ENCODE data around the gene RSAD1. TPM values are rescaled to one million over a fixed set of nuclear protein-coding genes. Genes with fewer than 3 reads are reported as not detected.

Gene RSAD1
- total RNA-seq, 1 experiment from 2014 or later = 33.9 TPM

DNA sequence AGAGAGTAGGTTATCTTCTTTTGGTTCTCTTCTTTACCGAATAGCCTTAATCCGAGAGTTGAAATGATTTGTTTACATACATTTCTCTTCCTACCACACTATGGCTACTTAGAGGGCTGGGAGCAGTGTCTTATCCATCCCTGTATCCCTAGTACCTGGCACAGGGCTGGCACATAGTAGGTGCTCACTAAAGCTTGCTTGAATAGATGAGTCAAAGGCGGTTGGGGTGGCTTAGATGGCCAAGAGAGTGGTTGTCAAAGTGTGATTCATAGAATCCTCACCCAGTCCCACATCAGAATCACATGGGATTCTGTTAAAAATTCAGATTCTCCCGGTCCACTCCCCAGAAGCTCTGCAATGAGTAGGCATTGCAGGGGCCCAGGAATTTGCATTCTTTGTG lies 21.0 kb upstream of the RSAD1 start:
- no peak for DNase-seq (ENCODE audit: extremely low read depth, low read depth)

DNA sequence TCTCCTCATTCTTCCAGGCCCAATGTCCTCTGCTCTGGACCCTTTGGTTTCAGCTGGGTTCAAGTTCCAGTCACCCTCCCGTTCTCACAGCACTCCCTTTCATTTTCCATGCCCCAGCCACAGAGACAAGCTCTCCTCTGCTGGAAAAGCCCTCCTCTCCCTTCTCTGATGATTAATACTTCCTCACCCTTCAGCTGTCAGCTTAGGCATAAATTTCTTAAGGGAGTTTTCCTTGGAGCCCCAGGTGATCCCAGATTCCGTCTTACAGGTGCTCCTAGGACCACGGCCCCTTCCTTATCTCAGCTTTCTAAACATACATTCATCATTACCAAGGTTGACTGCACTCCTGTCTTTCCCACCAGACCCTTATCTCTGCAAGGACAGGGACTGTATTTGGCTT lies 20.4 kb upstream of the RSAD1 start:
- no peak for DNase-seq (ENCODE audit: extremely low read depth, low read depth)

DNA sequence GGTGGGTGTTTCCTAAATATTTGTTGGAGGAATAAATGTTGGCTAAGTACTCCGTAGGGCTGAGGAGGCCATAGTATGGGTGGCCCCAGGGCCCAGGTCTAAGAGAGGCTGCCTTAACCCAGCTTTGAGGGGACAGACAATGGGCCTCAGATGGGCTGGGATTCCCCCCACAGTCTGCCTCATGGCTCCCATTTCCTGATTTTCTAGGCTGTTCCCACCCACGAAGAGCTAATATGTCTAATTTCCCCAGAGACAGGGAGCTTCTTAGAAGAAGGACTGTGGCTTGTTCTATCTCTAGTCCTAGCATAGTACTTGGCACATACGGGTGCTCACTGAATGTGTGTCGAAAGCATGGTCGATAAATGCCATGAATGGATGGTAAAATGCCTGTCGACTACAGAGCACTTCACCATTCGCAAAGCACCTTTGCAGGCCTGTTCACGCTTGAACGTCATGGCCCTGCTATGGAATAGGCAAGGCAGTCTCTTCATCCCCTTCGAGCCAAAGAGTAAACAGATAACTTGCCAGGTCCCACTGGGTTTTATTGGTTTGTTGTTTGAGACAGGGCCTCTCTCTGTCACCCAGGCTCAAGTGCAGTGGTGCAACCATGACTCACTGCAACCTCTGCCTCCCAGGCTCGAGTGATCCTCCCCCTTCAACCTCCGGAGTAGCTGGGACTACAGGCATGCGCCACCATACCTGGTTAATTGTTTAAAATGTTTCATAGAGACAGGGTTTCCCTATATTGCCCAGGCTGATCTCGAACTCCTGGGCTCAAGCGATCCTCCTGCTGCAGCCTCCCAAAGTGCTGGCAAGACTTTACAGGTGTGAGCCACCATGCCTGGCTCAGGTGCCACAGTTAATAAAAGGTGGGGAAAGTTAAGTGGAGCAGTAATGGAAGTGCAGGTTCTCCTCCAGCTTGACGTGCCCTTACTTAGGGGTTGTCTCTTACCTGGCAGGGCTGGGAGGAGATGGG lies 19.7 kb upstream of the RSAD1 start:
- DNase-seq (ENCODE audit: extremely low read depth, low read depth) = no peak

DNA sequence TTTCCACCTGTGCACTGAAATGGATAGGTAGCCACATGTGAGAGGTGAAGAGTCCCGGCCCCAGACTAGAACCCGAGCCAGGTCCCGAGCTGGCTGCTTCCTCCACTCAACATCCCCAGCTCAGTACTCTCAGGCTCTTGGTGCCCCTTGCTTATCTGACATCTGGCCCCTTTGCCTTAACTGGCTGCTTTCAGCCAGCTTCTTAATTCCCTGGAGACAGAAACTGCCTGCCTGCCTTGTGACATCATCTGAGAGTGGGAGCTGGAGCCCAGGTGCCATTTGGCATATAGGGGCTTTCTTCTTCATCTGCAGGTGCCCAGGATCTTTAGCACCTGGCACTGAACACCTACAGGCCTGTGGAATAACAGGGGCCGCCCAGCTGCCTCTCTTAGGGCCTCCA lies 18.9 kb upstream of the RSAD1 start:
- no peak for DNase-seq (ENCODE audit: extremely low read depth, low read depth)

DNA sequence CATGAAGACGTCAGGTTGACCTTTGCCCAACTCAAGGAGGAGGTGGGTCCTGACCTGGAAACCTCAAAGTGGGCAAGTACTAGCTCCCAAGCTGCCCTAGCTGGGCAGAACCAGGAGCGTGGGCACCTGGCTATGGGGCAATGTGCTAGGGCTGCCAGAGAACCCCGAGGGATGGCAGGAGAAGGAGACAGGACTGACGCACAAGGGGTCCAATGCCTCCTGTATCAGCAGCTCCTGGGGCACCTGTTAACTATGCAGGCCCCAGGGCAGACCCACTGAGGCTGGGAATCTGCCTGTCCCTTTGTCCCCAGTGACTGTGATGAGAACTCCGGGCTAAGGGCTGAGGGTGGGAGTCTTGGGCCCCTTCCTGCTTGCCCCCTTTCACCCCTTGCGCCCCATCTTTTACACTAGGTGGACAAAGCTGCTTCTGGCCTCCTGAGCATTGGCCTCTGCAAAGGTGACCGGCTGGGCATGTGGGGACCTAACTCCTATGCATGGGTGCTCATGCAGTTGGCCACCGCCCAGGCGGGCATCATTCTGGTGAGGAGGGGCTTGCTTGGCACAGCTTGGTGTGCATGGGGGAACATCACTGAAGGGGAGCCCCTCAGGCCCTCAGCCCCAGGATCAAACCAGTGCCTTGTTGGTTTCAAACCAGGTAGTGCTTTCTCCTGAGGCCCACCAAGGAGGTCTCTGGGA lies 17.7 kb upstream of the RSAD1 start:
- DNase-seq (ENCODE audit: extremely low read depth, low read depth) = no peak

DNA sequence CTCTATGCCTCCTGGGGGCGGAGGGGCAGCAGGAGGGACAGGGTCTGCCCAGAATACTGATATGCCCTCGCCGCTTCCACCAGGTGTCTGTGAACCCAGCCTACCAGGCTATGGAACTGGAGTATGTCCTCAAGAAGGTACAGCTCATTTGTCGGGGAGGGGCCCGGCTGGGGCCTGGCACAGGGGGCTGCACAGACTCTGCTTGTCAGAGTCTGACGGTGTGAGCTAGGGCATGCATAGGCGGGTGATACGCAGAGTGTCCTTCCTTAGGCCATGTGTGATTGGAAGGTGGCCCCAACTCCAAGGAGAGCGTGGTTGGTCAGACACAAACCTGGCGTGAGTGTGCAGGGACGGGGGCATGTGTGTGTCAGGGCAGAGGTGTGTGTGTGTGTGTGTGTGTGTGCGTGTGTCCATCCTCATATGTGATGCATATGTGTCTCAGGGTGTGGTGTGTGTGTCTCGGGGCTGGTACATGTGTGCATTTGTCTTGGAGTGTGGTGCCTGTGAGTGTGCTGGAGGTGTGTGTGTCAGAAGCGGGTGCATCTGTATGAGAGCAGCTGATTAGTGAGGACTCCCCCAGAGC lies 17.0 kb upstream of the RSAD1 start:
- no peak for DNase-seq (ENCODE audit: extremely low read depth, low read depth)

DNA sequence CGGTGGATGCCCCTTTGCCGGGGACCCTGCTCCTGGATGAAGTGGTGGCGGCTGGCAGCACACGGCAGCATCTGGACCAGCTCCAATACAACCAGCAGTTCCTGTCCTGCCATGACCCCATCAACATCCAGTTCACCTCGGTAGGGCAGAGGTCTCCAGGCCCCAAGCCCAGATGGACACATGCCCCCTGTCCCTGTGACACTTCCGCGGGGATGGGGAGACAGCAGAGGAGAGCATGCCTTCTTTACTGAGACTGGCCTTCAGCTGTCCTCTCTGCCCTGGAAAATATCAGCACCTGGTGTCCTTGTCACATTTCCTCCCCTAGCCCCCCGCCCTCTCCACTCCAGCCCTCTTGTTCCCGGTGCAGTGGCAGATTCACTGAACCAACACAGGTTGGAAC lies 16.2 kb upstream of the RSAD1 start:
- DNase-seq (ENCODE audit: extremely low read depth, low read depth) = no peak

DNA sequence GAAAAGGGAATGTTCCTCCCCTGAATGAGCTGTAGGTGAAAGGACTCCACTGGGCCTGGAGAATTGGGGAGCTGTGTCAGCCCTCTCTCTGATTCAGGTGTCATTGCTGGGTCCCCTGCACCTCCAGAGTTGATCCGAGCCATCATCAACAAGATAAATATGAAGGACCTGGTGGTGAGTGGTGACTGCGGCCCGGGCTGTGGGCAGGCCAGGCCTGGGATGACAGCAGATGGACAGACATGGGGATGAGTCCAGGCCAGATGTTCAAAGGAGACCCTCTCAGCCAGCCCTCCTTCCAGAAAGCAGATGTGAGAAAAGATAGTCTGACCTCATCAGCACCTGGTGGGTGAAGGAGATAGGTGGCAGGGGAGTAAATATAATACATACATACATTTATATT lies 14.5 kb upstream of the RSAD1 start:
- no peak for DNase-seq (ENCODE audit: extremely low read depth, low read depth)

DNA sequence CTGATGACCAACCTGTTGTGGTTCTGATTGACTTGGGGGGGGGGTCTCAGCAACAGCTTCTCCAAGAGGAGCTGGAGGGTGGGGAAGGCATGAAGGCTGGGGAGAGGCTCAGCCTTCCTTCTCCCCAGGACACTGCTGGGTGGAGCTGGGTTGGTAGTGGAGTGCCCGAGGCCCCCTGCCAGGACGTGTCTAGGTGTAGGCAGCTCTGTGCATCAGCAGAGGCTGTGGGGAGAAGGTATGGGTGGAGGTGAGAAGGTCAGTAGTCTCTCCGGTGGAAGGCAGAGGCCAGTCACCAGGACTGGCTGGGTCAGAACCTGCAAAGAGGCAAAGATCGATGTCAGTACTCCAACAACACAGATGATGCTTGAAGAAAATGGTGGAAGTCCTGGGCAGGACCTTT lies 13.9 kb upstream of the RSAD1 start:
- DNase-seq (ENCODE audit: extremely low read depth, low read depth) = no peak

DNA sequence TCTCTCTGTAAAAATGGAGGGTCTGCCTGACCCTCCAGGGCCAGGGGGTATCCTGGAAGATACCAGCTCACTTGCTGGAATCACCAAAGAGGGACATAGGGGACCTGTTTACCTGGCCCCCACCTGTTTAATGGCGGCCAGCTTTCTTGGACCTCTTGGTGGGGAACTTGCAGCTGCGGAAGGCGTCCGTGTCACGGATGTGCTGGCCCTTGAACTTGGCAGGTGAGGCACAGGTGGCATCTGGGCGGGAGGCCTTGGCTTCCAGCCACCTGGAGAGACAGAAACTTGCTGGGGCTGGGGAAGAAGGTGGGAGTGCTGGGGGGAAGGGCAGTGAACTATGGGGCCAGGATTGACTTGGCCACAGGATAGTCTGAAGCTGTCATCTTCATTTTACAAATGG lies 13.5 kb upstream of the RSAD1 start:
- DNase-seq (ENCODE audit: extremely low read depth, low read depth) = no peak

DNA sequence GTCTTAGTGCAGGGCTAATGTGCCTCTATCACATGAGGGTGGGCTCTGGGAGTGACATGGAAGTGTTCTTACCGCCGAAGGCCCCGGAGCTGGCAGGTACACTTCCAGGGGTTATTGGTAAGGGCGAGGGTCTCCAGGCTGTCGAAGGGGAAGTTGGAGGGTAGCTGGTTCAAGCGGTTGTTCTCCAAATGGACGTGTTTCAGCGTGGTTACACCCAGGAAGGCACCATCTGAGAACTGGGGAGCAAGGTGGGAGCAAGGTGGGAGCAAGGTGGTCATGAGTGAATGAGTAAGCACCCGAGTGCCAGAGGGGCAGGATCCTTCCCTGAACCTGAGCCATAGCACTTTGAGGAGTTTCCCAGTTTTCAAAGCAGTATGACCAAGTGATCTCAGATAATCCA lies 13.0 kb upstream of the RSAD1 start:
- no peak for DNase-seq (ENCODE audit: extremely low read depth, low read depth)

DNA sequence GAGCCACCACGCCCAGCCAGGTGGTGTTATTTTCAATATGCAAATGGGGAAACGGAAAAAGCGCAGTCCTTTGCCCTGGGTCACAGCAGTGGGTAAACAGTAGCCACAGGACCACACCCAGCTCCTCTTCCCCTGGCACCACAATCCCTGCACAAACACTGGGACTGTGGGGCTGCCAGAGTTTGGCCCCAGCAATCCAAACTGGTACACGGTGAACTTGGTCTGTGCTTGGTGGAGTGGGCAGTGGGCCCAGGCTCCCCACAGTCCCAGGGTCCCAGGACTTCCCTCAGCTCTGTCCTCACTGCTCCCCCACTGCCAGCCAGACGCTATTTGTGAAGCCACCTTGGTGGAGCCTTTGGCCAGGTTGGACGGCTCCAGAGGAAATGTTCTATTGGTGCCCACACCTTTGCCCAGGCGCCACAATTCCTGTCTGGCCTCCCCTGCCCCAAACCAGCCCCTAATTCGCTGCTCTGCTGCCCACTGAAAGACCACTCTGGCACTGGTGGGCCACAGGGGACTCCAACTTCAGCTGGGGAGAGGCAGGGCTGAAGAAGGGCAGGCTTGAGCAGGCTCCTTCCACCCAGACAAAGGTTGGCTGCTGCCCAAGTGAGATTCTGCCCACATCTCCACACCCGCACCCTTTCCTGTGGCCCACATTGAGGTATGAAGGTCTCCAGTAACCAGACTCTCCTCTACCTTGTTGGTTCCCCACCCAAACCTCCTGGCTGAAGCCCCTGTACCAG lies 12.1 kb upstream of the RSAD1 start:
- DNase-seq (ENCODE audit: extremely low read depth, low read depth) = no peak

DNA sequence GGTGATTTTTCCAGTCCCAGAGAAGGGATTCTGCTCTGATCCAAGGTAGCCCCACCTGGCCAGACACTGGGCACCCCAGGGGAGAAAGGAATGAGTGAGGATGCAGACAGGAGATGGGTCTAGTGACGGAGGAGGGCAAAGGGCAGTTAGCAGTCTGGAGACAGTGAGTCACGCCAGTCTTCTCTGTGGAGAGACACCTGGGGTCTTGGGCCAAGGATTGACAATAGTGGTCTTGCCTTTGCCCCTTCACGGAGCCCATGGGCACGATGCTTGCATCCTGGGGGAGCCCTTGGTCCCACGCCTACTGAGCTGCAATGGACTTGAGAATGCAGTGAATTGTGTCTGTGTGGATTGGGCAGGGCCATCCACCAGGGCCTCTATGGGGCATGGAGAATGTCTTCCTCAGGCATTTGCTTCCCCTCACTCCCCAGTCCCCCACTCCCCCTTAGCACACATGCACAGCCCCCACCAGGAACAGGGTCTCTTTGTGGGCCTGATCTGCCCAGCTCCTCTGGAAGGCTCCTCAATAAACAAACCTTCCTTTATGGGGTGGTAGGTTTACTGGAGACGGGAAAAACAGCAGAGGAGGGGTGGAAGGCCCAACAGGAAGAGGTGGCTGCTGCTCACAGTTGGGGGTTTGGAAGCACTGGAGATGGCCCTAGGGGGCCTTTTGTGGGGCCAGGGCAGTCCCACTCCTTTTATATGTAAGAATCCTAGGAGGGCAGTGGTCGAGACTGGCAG lies 11.4 kb upstream of the RSAD1 start:
- DNase-seq (ENCODE audit: extremely low read depth, low read depth) = no peak

DNA sequence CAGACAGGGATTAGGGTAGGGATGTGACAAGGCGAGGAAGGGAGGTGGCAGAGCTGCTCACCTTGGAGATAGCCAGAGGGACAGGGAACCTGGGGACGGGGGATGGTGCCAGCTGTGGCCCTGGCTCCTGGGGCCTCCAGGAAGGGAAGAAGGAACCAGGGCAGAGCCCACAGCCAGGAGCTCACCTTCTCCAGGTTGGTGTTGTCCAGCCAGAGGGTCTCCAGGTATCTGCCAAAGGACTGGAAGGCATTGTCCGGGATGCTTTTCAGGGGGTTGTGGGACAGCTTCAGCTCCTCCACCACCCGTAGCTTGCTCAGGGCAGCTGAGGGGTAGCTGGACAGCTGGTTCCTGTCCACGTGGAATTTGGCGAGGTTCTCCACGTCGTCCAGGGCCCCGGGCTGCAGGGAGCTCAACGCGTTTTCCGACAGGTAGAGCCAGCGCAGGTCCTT lies 10.8 kb upstream of the RSAD1 start:
- DNase-seq (ENCODE audit: extremely low read depth, low read depth) = no peak

DNA sequence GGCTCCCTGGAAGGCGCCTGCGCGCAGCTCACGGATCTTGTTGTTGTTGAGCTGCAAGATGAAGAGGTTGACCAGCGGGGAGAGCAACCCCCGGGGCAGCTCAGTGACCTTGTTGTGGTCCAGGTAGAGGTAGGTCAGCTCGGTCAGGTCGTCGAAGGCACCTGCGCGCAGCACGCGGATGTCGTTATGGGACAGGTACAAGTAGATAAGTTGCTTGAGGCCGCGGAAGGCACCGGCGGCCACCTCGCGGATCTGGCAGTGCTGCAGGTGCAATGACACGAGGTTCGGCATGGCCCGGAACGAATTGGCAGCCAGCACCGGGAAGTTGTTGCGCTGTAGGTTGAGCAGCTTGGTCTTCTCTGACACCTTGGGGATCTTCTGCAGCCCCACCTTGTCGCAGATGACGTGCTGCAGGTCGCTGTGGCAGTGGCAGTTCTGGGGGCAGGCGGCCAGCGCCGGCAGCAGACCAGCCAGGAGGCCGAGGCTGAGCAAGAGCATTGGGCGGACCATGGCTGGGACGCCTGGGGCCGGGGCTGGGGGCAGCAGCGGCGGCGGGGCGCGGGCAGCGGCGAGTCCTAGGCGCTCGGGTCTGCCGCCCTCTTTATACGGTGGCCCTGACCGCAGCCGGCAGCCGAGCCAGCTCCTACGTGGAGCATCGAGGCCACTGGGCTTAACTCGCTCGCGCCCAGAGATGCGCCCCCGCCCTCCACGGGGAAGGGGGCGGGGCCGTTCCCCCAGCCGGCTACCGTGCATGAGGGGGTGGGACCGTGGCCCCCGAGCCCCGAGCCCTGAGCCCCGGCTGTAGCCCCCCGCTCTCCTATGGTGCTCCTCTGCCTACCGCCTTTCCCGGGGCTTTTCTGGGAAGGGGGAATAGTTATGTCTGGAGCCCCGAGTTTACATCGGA lies 10.1 kb upstream of the RSAD1 start, which contains the start of gene CHAD:
TSS of gene CHAD (minus strand) at position 577 of the 904 bp plus-strand sequence. CDS start at position 510, 67 bp downstream.
- no peak for DNase-seq (ENCODE audit: extremely low read depth, low read depth)

DNA sequence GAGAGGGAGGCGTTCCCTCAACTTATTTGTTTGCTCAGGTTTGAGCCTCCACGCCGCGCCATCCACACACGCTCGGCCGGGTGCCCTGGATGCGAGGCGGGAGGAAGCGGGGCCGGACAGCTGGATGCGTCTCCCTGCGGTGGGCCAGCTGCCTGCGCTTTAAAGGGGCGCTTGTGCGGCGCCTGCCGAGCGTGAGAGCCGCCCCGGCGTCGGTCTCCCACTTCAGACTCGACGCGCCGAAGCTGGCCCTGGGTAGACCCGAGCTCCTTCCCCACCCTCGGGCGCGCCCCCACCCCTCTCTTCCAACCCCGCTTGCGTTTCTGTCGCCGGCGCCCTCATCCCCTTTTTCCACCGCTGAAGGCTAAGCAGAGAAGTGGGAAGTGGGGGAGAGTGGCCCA lies 9.5 kb upstream of the RSAD1 start:
- DNase-seq (ENCODE audit: extremely low read depth, low read depth) = no peak

DNA sequence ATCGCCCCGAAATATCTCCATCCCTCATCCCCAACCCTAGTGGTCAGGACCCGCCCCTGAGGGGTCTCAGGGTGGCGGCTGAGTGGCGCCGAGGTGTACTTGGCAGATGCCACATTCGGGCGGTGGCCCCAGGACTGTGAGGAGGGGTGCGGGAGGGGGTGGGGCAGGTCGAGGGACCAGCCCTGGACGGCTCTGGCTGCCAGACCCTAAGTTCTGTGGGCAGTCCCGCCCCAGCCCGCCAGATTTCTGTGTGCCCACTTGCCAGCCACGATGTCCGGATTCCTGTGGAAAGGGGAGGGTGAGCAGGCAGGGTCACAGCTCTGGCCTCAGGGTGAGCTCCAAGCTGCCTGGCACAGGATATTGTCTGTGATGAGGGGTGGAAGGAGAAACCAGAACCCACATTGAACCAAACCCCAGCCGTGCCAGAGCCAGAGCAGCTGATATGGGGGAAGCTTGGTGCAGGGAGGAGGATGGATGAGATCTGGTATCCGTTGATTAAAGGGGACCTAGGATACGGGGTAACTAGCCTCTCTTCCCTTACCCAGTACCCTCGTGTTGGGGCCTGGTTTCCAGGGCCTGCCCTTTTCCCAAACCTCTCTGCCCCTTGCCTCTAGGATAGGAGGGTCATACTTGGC lies 8.9 kb upstream of the RSAD1 start:
- DNase-seq (ENCODE audit: extremely low read depth, low read depth) = no peak

DNA sequence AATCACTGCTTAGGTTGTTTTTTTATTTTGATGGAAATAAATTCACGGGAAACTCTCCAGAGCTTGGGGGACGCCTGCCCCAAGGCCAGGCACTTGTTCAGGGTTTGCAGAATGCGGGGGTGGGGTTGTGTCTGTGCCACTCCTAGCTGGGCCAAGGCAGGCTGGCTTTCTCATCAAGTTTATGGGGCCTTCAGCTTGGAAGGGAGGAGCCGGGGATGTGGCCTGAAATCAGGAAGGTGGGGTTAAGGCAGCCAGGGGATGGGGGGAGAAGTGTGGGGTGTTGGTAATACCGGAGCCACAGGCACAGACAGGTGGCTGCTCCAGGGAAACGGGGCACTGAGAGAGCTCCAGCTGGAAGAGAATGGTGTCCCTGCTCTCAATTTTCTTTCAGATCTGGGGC lies 8.2 kb upstream of the RSAD1 start:
- no peak for DNase-seq (ENCODE audit: extremely low read depth, low read depth)

All from NCI-H460 (cell line).